Left cardiac atrium (tissue), 2 donors: ENCODE data around the gene CTNNBIP1. TPM values are rescaled to one million over a fixed set of nuclear protein-coding genes. Genes with fewer than 3 reads are reported as not detected.

Experiments used
- total RNA-seq, 2 donors: library from RNA; stranded (reverse); fragmentation: NEBNext Ultra II Directional; extraction: Animal tissue kit (Norgen Biotek cat#: 25700); gene quantifications; one replicate each; pipeline ENCODE4 v1.2.1, GENCODE V29; 2021
- donor health status: DM: no; HTN: yes; CAD: no; lungs with severe emphysema.
- donor health status: DM: yes; HTN: yes; CAD: no.

Gene CTNNBIP1
- total RNA-seq, 2 donors from 2014 or later, result 32.2 to 34.1 TPM

Other genes with a start within 250 kb of the CTNNBIP1 start
- gene CLSTN1, start 86.3 kb downstream of the CTNNBIP1 start, total RNA-seq, result 10 to 100 TPM; 62.5 to 64.1 TPM
- 10 to 100 TPM; 27.1 to 31.2 TPM for gene LZIC, start 33.1 kb upstream of the CTNNBIP1 start, total RNA-seq
- gene NMNAT1, start 33.2 kb upstream of the CTNNBIP1 start, total RNA-seq, result 10 to 100 TPM; 14.9 to 19.1 TPM
- gene RBP7, start 87.0 kb upstream of the CTNNBIP1 start, total RNA-seq, result 10 to 100 TPM; 24.8 to 29.9 TPM
- gene UBE4B, start 122.7 kb upstream of the CTNNBIP1 start, total RNA-seq, result 10 to 100 TPM; 42.9 to 47.8 TPM